ENCODE measurements around the gene POU6F2.
A peak's percentile ranks its signal among the peaks of the same experiment; 100 is the strongest.

Gene POU6F2

GRCh38 chr7:39084349-39084748 lies 106.6 kb downstream of the POU6F2 start:
- Histone ChIP-seq H3K4me1 (peaks cover 0 to 6% (median 2%) of the 10 kb centered on the region in 4 donors), H3K4me3 (no peak overlapping the region), H3K27me3 (no peaks in the 10 kb centered on the region), H3K9me3 (no peaks in the 10 kb centered on the region), H3K36me3 (no peaks in the 10 kb centered on the region), H3K27ac (no peak overlapping the region)
- TF ChIP-seq CTCF (IDR thresholded peaks at IDR 0.05): no peak
- intact Hi-C loops (cut with DNase I; ENCODE audit: low total_unique reads): no loop called here
- no peak for DNase-seq

- Histone ChIP-seq H3K27ac (no peak overlapping the region), H3K36me3 (no peaks in the 10 kb centered on the region), H3K27me3 (no peaks in the 10 kb centered on the region), H3K9me3 (no peaks in the 10 kb centered on the region), H3K4me1 (peaks cover 0 to 6% (median 2%) of the 10 kb centered on the region in 4 donors), H3K4me3 (peak overlapping the region; percentile 11 to 38)
- no peak for DNase-seq
- no peak for TF ChIP-seq CTCF (IDR thresholded peaks at IDR 0.05)
- intact Hi-C loops (cut with DNase I; ENCODE audit: low total_unique reads): no loop called here
Measured at GRCh38 chr7:39085189-39085588, 107.5 kb downstream of the POU6F2 start.

GRCh38 chr7:39085590-39086049 lies 107.9 kb downstream of the POU6F2 start:
- intact Hi-C loops (cut with DNase I; ENCODE audit: low total_unique reads): no loop called here
- H3K4me1 ChIP-seq: peaks cover 0 to 6% (median 2%) of the 10 kb centered on the region in 4 donors
- no peak overlapping the region for H3K27ac ChIP-seq
- DNase-seq: no peak
- no peaks in the 10 kb centered on the region for H3K9me3 ChIP-seq
- H3K4me3 ChIP-seq: peak overlapping the region; percentile 11 to 38
- no peaks in the 10 kb centered on the region for H3K27me3 ChIP-seq
- H3K36me3 ChIP-seq: no peaks in the 10 kb centered on the region
- TF ChIP-seq CTCF (IDR thresholded peaks at IDR 0.05): no peak

GRCh38 chr7:39086638-39087360 lies 109.1 kb downstream of the POU6F2 start:
- H3K27ac ChIP-seq: no peak overlapping the region
- H3K4me3 ChIP-seq: no peak overlapping the region
- TF ChIP-seq CTCF (IDR thresholded peaks at IDR 0.05): no peak
- DNase-seq: no peak
- no peaks in the 10 kb centered on the region for H3K9me3 ChIP-seq
- H3K36me3 ChIP-seq: no peaks in the 10 kb centered on the region
- H3K4me1 ChIP-seq: peaks cover 0 to 6% (median 2%) of the 10 kb centered on the region in 4 donors
- intact Hi-C loops (cut with DNase I; ENCODE audit: low total_unique reads): no loop called here
- H3K27me3 ChIP-seq: no peaks in the 10 kb centered on the region

- no peak overlapping the region for H3K27ac ChIP-seq
- no peaks in the 10 kb centered on the region for H3K27me3 ChIP-seq
- H3K36me3 ChIP-seq: no peaks in the 10 kb centered on the region
- no peak for DNase-seq
- intact Hi-C loops (cut with DNase I; ENCODE audit: low total_unique reads): no loop called here
- no peaks in the 10 kb centered on the region for H3K9me3 ChIP-seq
- H3K4me1 ChIP-seq: peaks cover 0 to 6% (median 2%) of the 10 kb centered on the region in 4 donors
- H3K4me3 ChIP-seq: no peak overlapping the region
- TF ChIP-seq CTCF (IDR thresholded peaks at IDR 0.05): no peak
Measured at GRCh38 chr7:39088730-39089593, 111.3 kb downstream of the POU6F2 start.
